Mammary epithelial cell (primary cell): ENCODE results near the gene SLC4A4.

Source experiments
- EZH2 ChIP-seq: IDR thresholded peaks from 2 replicates; pipeline ENCODE4 v1.6.1; 2012; ENCODE audit warnings: low read length, inconsistent platforms, borderline replicate concordance
- TF ChIP-seq, protein P1 (sequence below), 2 donors: IDR thresholded peaks in 1 of 2; conservative IDR thresholded peaks in 1 of 2; 2 replicates each; pipeline ENCODE4 v1.5.1; 2011 to 2012; ENCODE audit warnings: inconsistent platforms in 2 of 2, low read length in 2 of 2, mild to moderate bottlenecking in 2 of 2, control low read depth in 1 of 2, low read depth in 1 of 2; ENCODE audit not compliant: insufficient read depth in 1 of 2; ENCODE audit errors: extremely low read depth in 1 of 2

DNA sequence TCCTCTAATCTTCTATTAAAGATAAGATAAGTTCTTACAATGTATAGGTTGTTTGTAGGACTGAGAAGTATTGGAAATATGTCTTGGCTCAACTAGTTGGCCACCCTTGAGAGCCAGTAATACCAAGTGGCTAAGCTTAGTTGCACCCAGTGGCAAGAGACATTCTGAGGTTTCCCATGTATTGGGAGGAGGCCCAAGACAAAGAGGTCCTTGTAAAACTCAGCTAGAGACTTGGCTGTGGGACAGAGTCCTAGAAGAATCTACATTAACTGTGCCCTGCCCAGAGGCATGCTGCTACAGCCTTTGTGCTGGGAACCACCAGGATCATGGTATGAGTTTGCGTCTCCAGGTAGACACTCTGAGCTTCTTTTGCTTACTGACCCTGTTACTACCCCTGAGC, 41.9 kb upstream of the SLC4A4 start:
- TF ChIP-seq, protein P1, sequence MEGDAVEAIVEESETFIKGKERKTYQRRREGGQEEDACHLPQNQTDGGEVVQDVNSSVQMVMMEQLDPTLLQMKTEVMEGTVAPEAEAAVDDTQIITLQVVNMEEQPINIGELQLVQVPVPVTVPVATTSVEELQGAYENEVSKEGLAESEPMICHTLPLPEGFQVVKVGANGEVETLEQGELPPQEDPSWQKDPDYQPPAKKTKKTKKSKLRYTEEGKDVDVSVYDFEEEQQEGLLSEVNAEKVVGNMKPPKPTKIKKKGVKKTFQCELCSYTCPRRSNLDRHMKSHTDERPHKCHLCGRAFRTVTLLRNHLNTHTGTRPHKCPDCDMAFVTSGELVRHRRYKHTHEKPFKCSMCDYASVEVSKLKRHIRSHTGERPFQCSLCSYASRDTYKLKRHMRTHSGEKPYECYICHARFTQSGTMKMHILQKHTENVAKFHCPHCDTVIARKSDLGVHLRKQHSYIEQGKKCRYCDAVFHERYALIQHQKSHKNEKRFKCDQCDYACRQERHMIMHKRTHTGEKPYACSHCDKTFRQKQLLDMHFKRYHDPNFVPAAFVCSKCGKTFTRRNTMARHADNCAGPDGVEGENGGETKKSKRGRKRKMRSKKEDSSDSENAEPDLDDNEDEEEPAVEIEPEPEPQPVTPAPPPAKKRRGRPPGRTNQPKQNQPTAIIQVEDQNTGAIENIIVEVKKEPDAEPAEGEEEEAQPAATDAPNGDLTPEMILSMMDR (conservative IDR thresholded peaks at IDR 0.05 in 1 of 2, IDR thresholded peaks at IDR 0.05 in 1 of 2; ENCODE audit: extremely low read depth in 1 of 2, insufficient read depth in 1 of 2, low read depth in 1 of 2, low read length in 2 of 2), result no peak
- TF ChIP-seq EZH2, result no peak
